Measurements from ENCODE around the gene OR2L8. TPM values are rescaled to one million over a fixed set of nuclear protein-coding genes. Genes with fewer than 3 reads are reported as not detected.

The OR2L8 gene
- total RNA-seq, 1 donor: not detected

- DNase-seq (ENCODE audit: low read depth): no peak
- TF ChIP-seq CTCF (IDR thresholded peaks at IDR 0.05; ENCODE audit: insufficient read depth, low read depth, low read length): no peak
- H3K4me3 ChIP-seq (ENCODE audit: low read depth, low read length): no peak within 1 kb of the TSS
Observed at GRCh38 chr1:247964933-247965332, 16.3 kb downstream of the OR2L8 start, which contains the start of gene OR2AK2. Gene OR2AK2 (plus strand): TSS chr1:247965233. CDS start chr1:247965377, 144 bp downstream.

GRCh38 chr1:247966532-247967204 is 18.0 kb downstream of the OR2L8 start:
- TF ChIP-seq CTCF (IDR thresholded peaks at IDR 0.05; ENCODE audit: insufficient read depth, low read depth, low read length): no peak
- H3K4me3 ChIP-seq (ENCODE audit: low read depth, low read length): no peak overlapping the region
- DNase-seq (ENCODE audit: low read depth): no peak

- no peak for TF ChIP-seq CTCF (IDR thresholded peaks at IDR 0.05; ENCODE audit: insufficient read depth, low read depth, low read length)
- H3K4me3 ChIP-seq (ENCODE audit: low read depth, low read length): no peak overlapping the region
- DNase-seq (ENCODE audit: low read depth): no peak
Observed at GRCh38 chr1:247992986-247993385, 44.3 kb downstream of the OR2L8 start.

GRCh38 chr1:247998811-247999210 is 50.2 kb downstream of the OR2L8 start:
- no peak for TF ChIP-seq CTCF (IDR thresholded peaks at IDR 0.05; ENCODE audit: insufficient read depth, low read depth, low read length)
- H3K4me3 ChIP-seq (ENCODE audit: low read depth, low read length): no peak overlapping the region
- DNase-seq (ENCODE audit: low read depth): no peak

Small RNA genes within 50 kb of the gene (small RNA-seq; reads per million reads assigned to genes)
- not detected for gene RF00019

Other genes starting within 250 kb of the OR2L8 start
- gene OR6F1, start 232.2 kb upstream of the OR2L8 start, total RNA-seq: not detected in 2 replicates
- gene OR14K1, start 210.2 kb upstream of the OR2L8 start, total RNA-seq: not detected in 2 replicates
- not detected in 2 replicates for gene OR14A2, start 200.7 kb upstream of the OR2L8 start, total RNA-seq
- not detected in 2 replicates for gene OR1C1, start 188.3 kb upstream of the OR2L8 start, total RNA-seq
- not detected in 2 replicates for gene OR14A16, start 124.7 kb upstream of the OR2L8 start, total RNA-seq
- not detected in 2 replicates for gene OR11L1, start 107.0 kb upstream of the OR2L8 start, total RNA-seq
- 0.97 and 3.5 TPM in 2 replicates for gene TRIM58, start 91.7 kb upstream of the OR2L8 start, total RNA-seq
- gene OR2W3, start 53.3 kb upstream of the OR2L8 start, total RNA-seq: 0.86 and 0.97 TPM in 2 replicates
- not detected in 2 replicates for gene OR2T8, start 28.6 kb upstream of the OR2L8 start, total RNA-seq
- gene OR2AJ1, start 24.0 kb upstream of the OR2L8 start, total RNA-seq: not detected in 2 replicates
- gene OR2AK2, start 16.4 kb downstream of the OR2L8 start, total RNA-seq: under 0.01 TPM in 1 of 2 replicates, not detected in the other
- not detected in 2 replicates for gene OR2L5, start 64.8 kb downstream of the OR2L8 start, total RNA-seq
- gene OR2L2, start 81.2 kb downstream of the OR2L8 start, total RNA-seq: under 0.01 TPM in 1 of 2 replicates, not detected in the other
- not detected in 2 replicates for gene OR2L3, start 98.0 kb downstream of the OR2L8 start, total RNA-seq
- gene OR2L13, start 146.3 kb downstream of the OR2L8 start, total RNA-seq: not detected in 2 replicates
- not detected in 2 replicates for gene OR2M5, start 196.3 kb downstream of the OR2L8 start, total RNA-seq
- gene OR2M2, start 226.0 kb downstream of the OR2L8 start, total RNA-seq: not detected in 2 replicates
- not detected in 2 replicates for gene OR2M3, start 248.4 kb downstream of the OR2L8 start, total RNA-seq

Data from fibroblast of villous mesenchyme (primary cell).